ENCODE measurements around the gene ABLIM1. TPM values are rescaled to one million over a fixed set of nuclear protein-coding genes. Genes with fewer than 3 reads are reported as not detected.

Gene ABLIM1
- total RNA-seq, 2 experiments from 2014 or later: 119 to 128 TPM

DNA sequence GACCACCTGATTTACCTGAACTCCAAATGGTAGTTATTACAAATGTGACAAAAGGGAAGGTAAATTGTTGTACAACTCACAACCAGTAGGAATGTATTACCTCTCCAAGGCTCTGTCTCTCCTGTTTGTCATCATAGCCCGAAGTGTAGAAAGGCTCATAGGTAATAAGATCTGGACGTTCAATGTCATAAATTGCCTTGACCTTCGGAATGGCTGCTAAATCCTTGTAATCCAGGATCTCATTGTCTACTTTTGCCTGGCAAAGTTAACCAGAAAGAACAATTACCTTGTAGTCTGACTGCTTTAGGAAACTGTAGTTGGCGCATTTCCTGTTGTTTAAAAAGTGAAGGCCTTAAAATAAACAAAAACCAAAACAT, 185.2 kb downstream of the ABLIM1 start:
- H3K4me3 Mint-ChIP-seq: no peak overlapping the region
- POLR2A ChIA-PET: no interaction called here

DNA sequence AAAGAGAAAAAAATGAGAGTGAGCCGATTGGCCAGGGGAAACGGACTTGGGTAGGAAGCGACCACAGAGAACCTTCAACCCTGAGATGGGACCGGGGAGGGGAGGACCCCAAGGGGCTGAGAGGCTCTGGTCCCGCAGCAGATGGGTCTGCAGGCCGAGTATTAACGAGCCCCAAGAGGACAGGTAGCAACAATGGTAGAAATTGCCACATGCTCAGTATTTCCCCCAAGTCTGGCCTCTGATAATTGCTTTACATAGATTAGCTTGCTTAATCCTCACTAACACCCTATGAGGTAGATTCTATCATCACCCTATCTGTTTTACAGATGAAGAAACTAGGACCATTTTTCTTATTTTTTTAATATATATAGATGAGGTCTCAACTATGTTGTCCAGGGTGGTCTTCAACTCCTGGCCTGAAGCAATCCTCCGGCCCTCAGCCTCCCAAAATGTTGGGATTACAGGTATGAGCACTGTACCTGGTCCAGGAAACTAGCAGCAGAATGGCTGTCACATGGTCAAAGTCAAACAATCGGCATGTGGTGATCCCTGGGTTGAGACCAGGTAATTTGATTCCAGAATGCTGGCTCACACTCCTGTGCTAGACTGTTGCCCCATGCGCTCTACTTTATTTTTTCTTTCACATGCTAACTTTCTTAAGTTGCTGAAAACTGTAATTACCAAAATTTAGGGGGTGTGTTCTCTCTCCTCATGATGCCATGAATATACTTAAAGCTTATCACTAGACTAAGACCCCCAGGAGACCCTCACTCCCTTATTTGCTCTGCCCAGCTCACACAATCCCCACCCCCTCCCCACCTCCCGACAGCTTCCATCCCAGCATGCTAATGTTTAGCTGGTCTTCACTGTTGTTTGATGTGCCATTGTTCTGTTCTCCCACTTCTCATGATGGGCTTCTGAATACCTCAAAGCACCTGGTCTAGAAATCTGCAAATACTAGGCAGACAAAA, 185.9 kb downstream of the ABLIM1 start:
- peaks cover 5% of the 10 kb centered on the region for H3K36me3 Mint-ChIP-seq

More for the DNA sequence above, 185.2 kb downstream of the ABLIM1 start:
- intact Hi-C loops (cut with micrococcal nuclease): loop anchor here (5.0 kb wide), 1 partner anchor 314 kb away; no protein-coding TSS in a partner anchor
- Mint-ChIP-seq H3K27ac (peak overlapping the region; percentile 62), H3K27me3 (no peaks in the 10 kb centered on the region), H3K9me3 (no peaks in the 10 kb centered on the region), H3K4me1 (ENCODE audit: low read depth) (peaks cover 19% of the 10 kb centered on the region), H3K36me3 (peaks cover 3% of the 10 kb centered on the region)
- DNase-seq: no peak
- CTCF ChIA-PET: interaction anchor here (0.6 to 5.5 kb wide), 11 partner anchors 14 to 313 kb away, joined by 3 to 112 read pairs (median 15); no protein-coding TSS in a partner anchor

GRCh38 chr10:114470956-114471905, 186.8 kb downstream of the ABLIM1 start:
- intact Hi-C loops (cut with micrococcal nuclease): loop anchor here (1.0 to 5.0 kb wide), 8 partner anchors 16 to 316 kb away; no protein-coding TSS in a partner anchor
- H3K9me3 Mint-ChIP-seq: no peaks in the 10 kb centered on the region
- ChIA-PET CTCF (interaction anchor here (0.6 to 5.5 kb wide), 43 partner anchors 8 to 1516 kb away, joined by 3 to 112 read pairs (median 5); partner anchors contain the start of gene FHIP2A), POLR2A (interaction anchor here (0.6 to 1.0 kb wide), 3 partner anchors 47 to 257 kb away, joined by 3 read pairs; no protein-coding TSS in a partner anchor)
- H3K4me3 Mint-ChIP-seq: no peak overlapping the region
- peak; percentile 73 for DNase-seq
- H3K27ac Mint-ChIP-seq: no peak overlapping the region
- H3K27me3 Mint-ChIP-seq: no peaks in the 10 kb centered on the region
- H3K4me1 Mint-ChIP-seq (ENCODE audit: low read depth): peaks cover 10% of the 10 kb centered on the region
- H3K36me3 Mint-ChIP-seq: peaks cover 5% of the 10 kb centered on the region

More for the DNA sequence above, 185.9 kb downstream of the ABLIM1 start:
- CTCF ChIA-PET: interaction anchor here (0.6 to 5.5 kb wide), 44 partner anchors 7 to 1515 kb away, joined by 3 to 112 read pairs (median 5); partner anchors contain the start of gene FHIP2A
- H3K9me3 Mint-ChIP-seq: no peaks in the 10 kb centered on the region
- peak overlapping the region; percentile 62 for H3K27ac Mint-ChIP-seq
- POLR2A ChIA-PET: interaction anchor here (0.6 to 1.0 kb wide), 2 partner anchors 68 to 256 kb away, joined by 3 read pairs; no protein-coding TSS in a partner anchor
- intact Hi-C loops (cut with micrococcal nuclease): loop anchor here (1.0 to 5.0 kb wide), 8 partner anchors 15 to 315 kb away; no protein-coding TSS in a partner anchor
- H3K27me3 Mint-ChIP-seq: no peaks in the 10 kb centered on the region
- H3K4me1 Mint-ChIP-seq (ENCODE audit: low read depth): peaks cover 17% of the 10 kb centered on the region
- no peak for DNase-seq
- no peak overlapping the region for H3K4me3 Mint-ChIP-seq

DNA sequence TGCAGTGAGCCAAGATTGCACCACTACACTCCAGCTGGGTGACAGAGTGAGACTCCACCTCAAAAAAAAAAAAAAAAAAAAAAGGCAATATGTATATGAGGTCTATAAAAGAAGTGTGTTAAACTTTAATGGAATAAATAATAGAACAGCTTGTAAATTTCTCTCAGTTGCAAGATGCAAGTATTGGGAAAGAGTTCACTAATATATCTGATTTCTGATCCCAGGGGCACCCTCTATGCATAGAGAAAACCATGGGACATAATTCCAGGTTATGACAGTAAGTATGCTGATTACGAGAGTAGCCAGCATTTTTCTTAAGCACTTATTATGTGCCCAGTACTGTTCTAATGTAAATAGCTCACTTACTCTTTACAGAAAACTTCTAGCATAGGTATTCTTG, 187.7 kb downstream of the ABLIM1 start:
- Mint-ChIP-seq H3K9me3 (no peaks in the 10 kb centered on the region), H3K27ac (no peak overlapping the region), H3K4me1 (ENCODE audit: low read depth) (peaks cover 8% of the 10 kb centered on the region), H3K36me3 (peaks cover 5% of the 10 kb centered on the region), H3K4me3 (no peak overlapping the region), H3K27me3 (no peaks in the 10 kb centered on the region)
- POLR2A ChIA-PET: interaction anchor here (1.0 kb wide), 1 partner anchor 48 kb away, joined by 3 read pairs; no protein-coding TSS in a partner anchor
- CTCF ChIA-PET: interaction anchor here (0.9 to 5.5 kb wide), 9 partner anchors 9 to 351 kb away, joined by 3 to 112 read pairs (median 23); partner anchors contain the start of gene FHIP2A
- intact Hi-C loops (cut with micrococcal nuclease): loop anchor here (2.0 to 5.0 kb wide), 4 partner anchors 16 to 317 kb away; no protein-coding TSS in a partner anchor
- DNase-seq: no peak

- Mint-ChIP-seq H3K27ac (no peak overlapping the region), H3K9me3 (no peaks in the 10 kb centered on the region), H3K27me3 (no peaks in the 10 kb centered on the region), H3K36me3 (peaks cover 37% of the 10 kb centered on the region), H3K4me1 (ENCODE audit: low read depth) (peaks cover 4% of the 10 kb centered on the region), H3K4me3 (no peak overlapping the region)
- POLR2A ChIA-PET: interaction anchor here (0.7 kb wide), 1 partner anchor 285 kb away, joined by 3 read pairs; the partner anchor contains the start of gene CCDC186
- peak; percentile 57 for DNase-seq
- CTCF ChIA-PET: interaction anchor here (0.9 to 3.1 kb wide), 5 partner anchors 12 to 162 kb away, joined by 3 to 33 read pairs (median 5); no protein-coding TSS in a partner anchor
- intact Hi-C loops (cut with micrococcal nuclease): loop anchor here (1.0 kb wide), 1 partner anchor 155 kb away; no protein-coding TSS in a partner anchor
Observed at GRCh38 chr10:114458955-114459354, 199.1 kb downstream of the ABLIM1 start.

- no peaks in the 10 kb centered on the region for H3K27me3 Mint-ChIP-seq
- ChIA-PET CTCF (interaction anchor here (0.9 to 3.1 kb wide), 6 partner anchors 12 to 162 kb away, joined by 3 to 33 read pairs (median 4); no protein-coding TSS in a partner anchor), POLR2A (interaction anchor here (0.7 kb wide), 1 partner anchor 284 kb away, joined by 3 read pairs; the partner anchor contains the start of gene CCDC186)
- H3K27ac Mint-ChIP-seq: no peak overlapping the region
- H3K4me3 Mint-ChIP-seq: no peak overlapping the region
- H3K9me3 Mint-ChIP-seq: no peaks in the 10 kb centered on the region
- no peak for DNase-seq
- peaks cover 34% of the 10 kb centered on the region for H3K36me3 Mint-ChIP-seq
- intact Hi-C loops (cut with micrococcal nuclease): no loop called here
- H3K4me1 Mint-ChIP-seq (ENCODE audit: low read depth): peaks cover 4% of the 10 kb centered on the region
Observed at GRCh38 chr10:114458216-114458920, 199.7 kb downstream of the ABLIM1 start.

- no peaks in the 10 kb centered on the region for H3K27me3 Mint-ChIP-seq
- H3K36me3 Mint-ChIP-seq: peaks cover 15% of the 10 kb centered on the region
- no peak for DNase-seq
- no peak overlapping the region for H3K27ac Mint-ChIP-seq
- CTCF ChIA-PET: interaction anchor here (0.7 to 1.2 kb wide), 2 partner anchors 18 to 149 kb away, joined by 3 to 6 read pairs; no protein-coding TSS in a partner anchor
- H3K4me1 Mint-ChIP-seq (ENCODE audit: low read depth): no peaks in the 10 kb centered on the region
- no peaks in the 10 kb centered on the region for H3K9me3 Mint-ChIP-seq
- no peak overlapping the region for H3K4me3 Mint-ChIP-seq
- intact Hi-C loops (cut with micrococcal nuclease): no loop called here
- POLR2A ChIA-PET: no interaction called here
Observed at GRCh38 chr10:114453576-114453975, 204.5 kb downstream of the ABLIM1 start.

DNA sequence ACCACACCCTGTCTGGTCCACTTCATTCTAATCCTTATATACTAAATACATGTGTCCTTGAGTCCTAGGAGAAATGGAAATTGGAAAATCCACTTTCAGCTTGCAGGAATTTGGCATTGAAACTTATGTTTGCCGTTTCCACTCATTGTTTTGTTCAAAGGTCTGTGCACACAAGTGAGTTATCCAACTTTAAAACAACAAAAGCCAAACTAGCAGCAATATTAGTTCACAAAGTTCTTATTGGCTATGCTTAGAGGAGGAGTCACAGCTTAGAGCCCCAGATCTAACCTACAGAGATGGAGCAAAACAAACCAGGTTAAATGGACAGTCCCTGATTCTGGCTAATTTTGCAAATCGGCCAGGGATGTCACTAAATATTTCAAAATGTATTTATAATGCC, 209.2 kb downstream of the ABLIM1 start:
- Mint-ChIP-seq H3K36me3 (peaks cover 15% of the 10 kb centered on the region), H3K27ac (no peak overlapping the region), H3K4me1 (ENCODE audit: low read depth) (no peaks in the 10 kb centered on the region), H3K4me3 (no peak overlapping the region), H3K9me3 (no peaks in the 10 kb centered on the region), H3K27me3 (no peaks in the 10 kb centered on the region)
- no peak for DNase-seq
- CTCF ChIA-PET: interaction anchor here (1.1 kb wide), 1 partner anchor 337 kb away, joined by 3 read pairs; no protein-coding TSS in a partner anchor
- POLR2A ChIA-PET: no interaction called here
- intact Hi-C loops (cut with micrococcal nuclease): no loop called here

DNA sequence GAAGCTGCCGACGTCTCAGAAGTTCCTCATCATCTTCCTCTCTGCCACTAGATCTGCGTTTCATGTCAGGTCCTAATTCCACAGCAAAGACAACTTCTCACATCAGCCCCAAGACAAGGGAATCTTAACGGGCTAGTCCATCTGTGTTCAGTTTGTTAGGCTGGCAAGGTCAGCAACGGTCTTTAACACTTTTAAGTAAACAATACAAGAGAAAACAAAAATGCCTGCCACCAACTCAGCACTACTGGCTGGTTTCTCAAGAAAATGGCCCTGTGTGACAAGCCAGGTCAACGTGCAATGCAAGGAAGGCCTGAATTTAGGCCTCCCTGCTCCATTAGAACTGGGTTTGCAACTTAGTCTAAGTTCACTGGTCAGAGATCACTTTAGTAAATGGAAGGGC, 212.7 kb downstream of the ABLIM1 start:
- Mint-ChIP-seq H3K36me3 (peaks cover 29% of the 10 kb centered on the region), H3K4me1 (ENCODE audit: low read depth) (no peaks in the 10 kb centered on the region), H3K4me3 (no peak overlapping the region), H3K27ac (no peak overlapping the region), H3K9me3 (no peaks in the 10 kb centered on the region), H3K27me3 (no peaks in the 10 kb centered on the region)
- DNase-seq: no peak
- ChIA-PET CTCF (interaction anchor here (0.6 kb wide), 1 partner anchor 81 kb away, joined by 3 read pairs; no protein-coding TSS in a partner anchor), POLR2A (no interaction called here)
- intact Hi-C loops (cut with micrococcal nuclease): no loop called here

DNA sequence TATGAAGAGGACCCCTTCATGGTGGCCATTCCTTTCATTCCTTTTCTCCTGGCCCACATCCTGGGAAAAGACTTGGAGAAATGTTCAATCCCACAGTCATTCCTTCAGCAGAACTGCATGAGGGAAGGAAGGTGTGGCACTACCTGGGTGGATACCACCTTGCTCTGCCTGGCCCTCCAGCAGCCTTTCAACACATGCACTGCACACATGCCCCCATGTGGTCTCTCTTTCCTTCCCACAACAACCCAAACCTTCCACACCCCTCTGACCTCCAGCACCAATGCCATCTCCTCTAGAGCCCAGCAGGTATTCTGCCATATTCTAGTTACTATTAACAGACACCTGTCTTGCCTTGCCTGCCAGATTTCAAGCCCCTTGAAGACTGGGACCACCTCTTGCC, 213.3 kb downstream of the ABLIM1 start:
- intact Hi-C loops (cut with micrococcal nuclease): no loop called here
- CTCF ChIA-PET: interaction anchor here (0.6 kb wide), 1 partner anchor 81 kb away, joined by 3 read pairs; no protein-coding TSS in a partner anchor
- DNase-seq: no peak
- Mint-ChIP-seq H3K27ac (no peak overlapping the region), H3K9me3 (no peaks in the 10 kb centered on the region), H3K36me3 (peaks cover 33% of the 10 kb centered on the region), H3K4me3 (no peak overlapping the region), H3K4me1 (ENCODE audit: low read depth) (no peaks in the 10 kb centered on the region), H3K27me3 (no peaks in the 10 kb centered on the region)
- POLR2A ChIA-PET: no interaction called here
